Gastroesophageal sphincter (tissue), 3 donors: ENCODE data around the gene QRSL1.

Source experiments
- CTCF ChIP-seq, 4 experiments: fragments of 200-600 bp in 2 of 4; fragments of 450-650 bp in 2 of 4; sonication (generic) in 1 of 4; IDR thresholded peaks; one replicate each; pipeline ENCODE4 v1.5.1; 2017 to 2019; ENCODE audit warnings: antibody characterized with exemption in 4 of 4, mild to moderate bottlenecking in 2 of 4, moderate library complexity in 2 of 4
- POLR2A ChIP-seq, 2 donors: fragments of 450-650 bp; IDR thresholded peaks; one replicate each; pipeline ENCODE4 v1.6.1; 2017; ENCODE audit warnings: antibody characterized with exemption in 2 of 2, mild to moderate bottlenecking in 2 of 2, moderate library complexity in 1 of 2

GRCh38 chr6:106629859-106630163 is 433 bp downstream of the QRSL1 start:
- TF ChIP-seq CTCF (IDR thresholded peaks at IDR 0.05) = no peak
- no peak for TF ChIP-seq POLR2A (IDR thresholded peaks at IDR 0.05)
